SK-N-MC (cell line): ENCODE results near the gene MAP7.

Experiments
- EZH2 ChIP-seq: fragments of 200-600 bp; sonication (generic); IDR thresholded peaks from one replicate; pipeline ENCODE4 v1.6.1; 2017; ENCODE audit warnings: antibody characterized with exemption
- FOXP2 ChIP-seq: optimal IDR thresholded peaks from 2 replicates; pipeline ENCODE3; 2011; ENCODE audit warnings: mild to moderate bottlenecking, moderate library complexity; ENCODE audit not compliant: insufficient read depth; ENCODE audit errors: extremely low read length, control extremely low read depth
- POLR2AphosphoS5 ChIP-seq: IDR thresholded peaks from 2 replicates; pipeline ENCODE4 v1.6.1; 2012; ENCODE audit warnings: mild to moderate bottlenecking, low read depth, low read length, borderline replicate concordance

- TF ChIP-seq POLR2AphosphoS5 (no peak), EZH2 (no peak), FOXP2 (no peak)
Observed at GRCh38 chr6:136494710-136495109, 55.5 kb downstream of the MAP7 start.
